Activated naive CD8-positive, alpha-beta T cell treated with anti-CD3 and anti-CD28 coated beads, Interleukin-2, amount 10 ng/mL, durations not matched to agents 7 days and 5 days (primary cell): ENCODE measurements around the gene CCDC88B. TPM values are rescaled to one million over a fixed set of nuclear protein-coding genes. Genes with fewer than 3 reads are reported as not detected.

ENCODE experiments used
- ATAC-seq: fragments of 150-1000 bp; cut with Tn5 transposase; one replicate; pipeline ENCODE4 v1.10.0; 2021; ENCODE audit warnings: low read depth, moderate library complexity
- POLR2A ChIA-PET: fragments of 350-600 bp; sonication (Branson Sonifier 250); formaldehyde crosslinking; loops from one replicate; lab custom pipeline; 2021; ENCODE audit warnings: antibody characterized with exemption; lab: Charles Lee
- DNase-seq: peaks from one replicate; pipeline ENCODE4 v3.0.0; 2021
- H3K27ac Mint-ChIP-seq: one replicate; pipeline ENCODE4 v1.8.0; 2022; ENCODE audit warnings: mild to moderate bottlenecking, mixed read lengths
- H3K27me3 Mint-ChIP-seq: one replicate; pipeline ENCODE4 v1.8.0; 2022; ENCODE audit warnings: mild to moderate bottlenecking, moderate library complexity, mixed read lengths
- H3K36me3 Mint-ChIP-seq: one replicate; pipeline ENCODE4 v1.8.0; 2021; ENCODE audit warnings: mild to moderate bottlenecking, mixed read lengths
- H3K4me1 Mint-ChIP-seq: one replicate; pipeline ENCODE4 v1.8.0; 2021; ENCODE audit warnings: mixed read lengths
- H3K4me3 Mint-ChIP-seq: one replicate; pipeline ENCODE4 v1.8.0; 2022; ENCODE audit warnings: mild to moderate bottlenecking, moderate library complexity, mixed read lengths
- H3K9me3 Mint-ChIP-seq: one replicate; pipeline ENCODE4 v1.8.0; 2021; ENCODE audit warnings: mixed read lengths
- total RNA-seq, 2 experiments: library from RNA; stranded (reverse); gene quantifications; one replicate each; pipeline ENCODE4 v1.2.3, GENCODE V29; 2021

The CCDC88B gene
- 100 to 1,000 TPM; 132 to 142 TPM for total RNA-seq

- Mint-ChIP-seq H3K27me3 (no peaks in the 10 kb centered on the region), H3K4me1 (peaks cover 35% of the 10 kb centered on the region), H3K9me3 (no peaks in the 10 kb centered on the region), H3K4me3 (peak within 1 kb of the TSS; percentile 94), H3K36me3 (peaks cover 10% of the 10 kb centered on the region), H3K27ac (peak within 1 kb of the TSS; percentile 97)
- POLR2A ChIA-PET: interaction anchor here (0.6 to 3.8 kb wide), 14 partner anchors 9 to 156 kb away, joined by 3 to 53 read pairs (median 4); partner anchors contain the start of genes ESRRA, PLCB3, PRDX5 and TRMT112
- DNase-seq (peak; percentile 85), ATAC-seq (peak; percentile 87)
Observed at GRCh38 chr11:64339754-64340408, at the start of gene CCDC88B. Gene CCDC88B (plus strand): TSS chr11:64340204. CDS start chr11:64340267, 63 bp downstream.

GRCh38 chr11:64290352-64291261 is 49.4 kb upstream of the CCDC88B start:
- Mint-ChIP-seq H3K27me3 (peaks cover 46% of the 10 kb centered on the region), H3K27ac (peak overlapping the region; percentile 48), H3K4me1 (peaks cover 7% of the 10 kb centered on the region), H3K4me3 (peak overlapping the region; percentile 28), H3K9me3 (no peaks in the 10 kb centered on the region), H3K36me3 (no peaks in the 10 kb centered on the region)
- DNase-seq (no peak), ATAC-seq (no peak)
- POLR2A ChIA-PET: interaction anchor here (0.5 to 2.3 kb wide), 4 partner anchors 13 to 101 kb away, joined by 3 to 9 read pairs (median 4); no protein-coding TSS in a partner anchor

- POLR2A ChIA-PET: no interaction called here
- DNase-seq (no peak), ATAC-seq (no peak)
- Mint-ChIP-seq H3K4me3 (peak within 1 kb of the TSS; percentile 28), H3K9me3 (no peaks in the 10 kb centered on the region), H3K27me3 (peaks cover 53% of the 10 kb centered on the region), H3K4me1 (peaks cover 6% of the 10 kb centered on the region), H3K27ac (peak within 1 kb of the TSS; percentile 48), H3K36me3 (no peaks in the 10 kb centered on the region)
Observed at GRCh38 chr11:64291262-64291751, 48.7 kb upstream of the CCDC88B start, which contains the start of gene KCNK4. Gene KCNK4 (plus strand): TSS chr11:64291302. CDS start chr11:64293019, 1,717 bp downstream.

- H3K27me3 Mint-ChIP-seq: peaks cover 59% of the 10 kb centered on the region
- POLR2A ChIA-PET: interaction anchor here (1.2 kb wide), 1 partner anchor 46 kb away, joined by 3 read pairs; no protein-coding TSS in a partner anchor
- peaks cover 2% of the 10 kb centered on the region for H3K4me1 Mint-ChIP-seq
Observed at GRCh38 chr11:64291752-64292459, 48.1 kb upstream of the CCDC88B start.

GRCh38 chr11:64292460-64293254 is 47.3 kb upstream of the CCDC88B start:
- no peaks in the 10 kb centered on the region for H3K36me3 Mint-ChIP-seq
- peaks cover 66% of the 10 kb centered on the region for H3K27me3 Mint-ChIP-seq
- H3K27ac Mint-ChIP-seq: no peak overlapping the region
- no peak for DNase-seq
- H3K4me3 Mint-ChIP-seq: peak overlapping the region; percentile 54
- POLR2A ChIA-PET: interaction anchor here (0.5 to 1.2 kb wide), 3 partner anchors 21 to 56 kb away, joined by 3 to 6 read pairs (median 3); no protein-coding TSS in a partner anchor
- peaks cover 2% of the 10 kb centered on the region for H3K4me1 Mint-ChIP-seq
- no peaks in the 10 kb centered on the region for H3K9me3 Mint-ChIP-seq
- no peak for ATAC-seq

More at GRCh38 chr11:64291752-64292459, 48.1 kb upstream of the CCDC88B start:
- DNase-seq (no peak), ATAC-seq (peak; percentile 53)
- Mint-ChIP-seq H3K9me3 (no peaks in the 10 kb centered on the region), H3K4me3 (no peak overlapping the region), H3K27ac (no peak overlapping the region), H3K36me3 (no peaks in the 10 kb centered on the region)

- DNase-seq (no peak), ATAC-seq (no peak)
- POLR2A ChIA-PET: no interaction called here
- peaks cover 83% of the 10 kb centered on the region for H3K27me3 Mint-ChIP-seq
- peaks cover 4% of the 10 kb centered on the region for H3K4me1 Mint-ChIP-seq
- no peaks in the 10 kb centered on the region for H3K36me3 Mint-ChIP-seq
- no peak overlapping the region for H3K4me3 Mint-ChIP-seq
- no peak overlapping the region for H3K27ac Mint-ChIP-seq
- H3K9me3 Mint-ChIP-seq: no peaks in the 10 kb centered on the region
Observed at GRCh38 chr11:64294774-64295173, 45.2 kb upstream of the CCDC88B start.

- no peak overlapping the region for H3K27ac Mint-ChIP-seq
- no peaks in the 10 kb centered on the region for H3K9me3 Mint-ChIP-seq
- no peaks in the 10 kb centered on the region for H3K36me3 Mint-ChIP-seq
- H3K4me1 Mint-ChIP-seq: peaks cover 9% of the 10 kb centered on the region
- H3K27me3 Mint-ChIP-seq: peaks cover 83% of the 10 kb centered on the region
- H3K4me3 Mint-ChIP-seq: no peak overlapping the region
- POLR2A ChIA-PET: interaction anchor here (1.4 kb wide), 1 partner anchor 26 kb away, joined by 3 read pairs; no protein-coding TSS in a partner anchor
- DNase-seq: no peak
- no peak for ATAC-seq
Observed at GRCh38 chr11:64295760-64296159, 44.2 kb upstream of the CCDC88B start.

- no peak for DNase-seq
- H3K9me3 Mint-ChIP-seq: no peaks in the 10 kb centered on the region
- no peaks in the 10 kb centered on the region for H3K36me3 Mint-ChIP-seq
- no peak overlapping the region for H3K4me3 Mint-ChIP-seq
- no peak overlapping the region for H3K27ac Mint-ChIP-seq
- peaks cover 10% of the 10 kb centered on the region for H3K4me1 Mint-ChIP-seq
- no peak for ATAC-seq
- H3K27me3 Mint-ChIP-seq: peaks cover 84% of the 10 kb centered on the region
- POLR2A ChIA-PET: interaction anchor here (1.4 kb wide), 1 partner anchor 26 kb away, joined by 3 read pairs; no protein-coding TSS in a partner anchor
Observed at GRCh38 chr11:64296236-64296635, 43.8 kb upstream of the CCDC88B start.

GRCh38 chr11:64296830-64297698 is 42.9 kb upstream of the CCDC88B start:
- POLR2A ChIA-PET: interaction anchor here (0.6 to 1.4 kb wide), 2 partner anchors 27 to 31 kb away, joined by 3 to 5 read pairs; no protein-coding TSS in a partner anchor
- H3K27ac Mint-ChIP-seq: no peak overlapping the region
- no peaks in the 10 kb centered on the region for H3K36me3 Mint-ChIP-seq
- no peak overlapping the region for H3K4me3 Mint-ChIP-seq
- DNase-seq (no peak), ATAC-seq (no peak)
- H3K27me3 Mint-ChIP-seq: peaks cover 92% of the 10 kb centered on the region
- peaks cover 10% of the 10 kb centered on the region for H3K4me1 Mint-ChIP-seq
- no peaks in the 10 kb centered on the region for H3K9me3 Mint-ChIP-seq

- POLR2A ChIA-PET: interaction anchor here (0.6 to 1.1 kb wide), 2 partner anchors 30 to 66 kb away, joined by 5 read pairs; no protein-coding TSS in a partner anchor
- peaks cover 88% of the 10 kb centered on the region for H3K27me3 Mint-ChIP-seq
- ATAC-seq: no peak
- H3K4me1 Mint-ChIP-seq: peaks cover 8% of the 10 kb centered on the region
- DNase-seq: no peak
- H3K4me3 Mint-ChIP-seq: no peak overlapping the region
- no peak overlapping the region for H3K27ac Mint-ChIP-seq
- no peaks in the 10 kb centered on the region for H3K9me3 Mint-ChIP-seq
- no peaks in the 10 kb centered on the region for H3K36me3 Mint-ChIP-seq
Observed at GRCh38 chr11:64297699-64298358, 42.2 kb upstream of the CCDC88B start.
